Measurements from ENCODE around the gene MREG.

MREG gene

DNA sequence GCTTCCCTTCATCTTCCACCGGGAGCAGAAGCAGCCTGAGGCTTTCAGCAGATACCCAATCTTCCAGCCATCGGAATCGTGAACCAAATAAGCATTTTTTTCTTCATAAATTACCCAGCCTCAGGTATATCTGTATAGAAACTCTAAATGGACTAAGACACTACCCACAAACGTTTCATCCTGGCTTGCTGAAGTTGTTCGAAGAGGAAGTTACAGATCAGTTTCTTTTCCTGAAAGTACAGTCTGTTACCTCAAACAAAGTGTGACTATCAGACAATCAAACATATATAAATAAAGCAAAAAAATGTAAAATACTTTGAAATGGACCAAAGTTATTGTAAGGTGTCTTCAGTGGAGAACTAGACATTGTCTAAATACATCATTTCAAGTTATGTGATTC lies 97.9 kb downstream of the MREG start:
- no peak for DNase-seq

DNA sequence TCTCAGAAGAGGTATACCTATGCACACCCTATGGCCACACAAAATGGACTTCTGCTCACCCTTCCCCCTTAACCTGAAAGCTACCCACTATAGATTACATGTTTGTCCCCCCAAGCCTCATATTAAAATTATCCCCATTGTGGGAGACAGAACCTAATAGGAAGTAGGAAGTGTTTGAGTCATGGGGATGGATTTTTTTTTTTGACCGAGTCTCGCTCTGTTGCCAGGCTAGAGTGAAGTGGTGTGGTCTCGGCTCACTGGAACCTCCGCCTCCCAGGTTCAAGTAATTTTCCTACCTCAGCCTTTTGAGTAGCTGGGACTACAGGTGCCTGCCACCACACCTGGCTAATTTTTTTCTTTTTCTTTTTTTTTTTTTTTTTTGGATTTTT lies 98.6 kb downstream of the MREG start:
- DNase-seq: no peak

DNA sequence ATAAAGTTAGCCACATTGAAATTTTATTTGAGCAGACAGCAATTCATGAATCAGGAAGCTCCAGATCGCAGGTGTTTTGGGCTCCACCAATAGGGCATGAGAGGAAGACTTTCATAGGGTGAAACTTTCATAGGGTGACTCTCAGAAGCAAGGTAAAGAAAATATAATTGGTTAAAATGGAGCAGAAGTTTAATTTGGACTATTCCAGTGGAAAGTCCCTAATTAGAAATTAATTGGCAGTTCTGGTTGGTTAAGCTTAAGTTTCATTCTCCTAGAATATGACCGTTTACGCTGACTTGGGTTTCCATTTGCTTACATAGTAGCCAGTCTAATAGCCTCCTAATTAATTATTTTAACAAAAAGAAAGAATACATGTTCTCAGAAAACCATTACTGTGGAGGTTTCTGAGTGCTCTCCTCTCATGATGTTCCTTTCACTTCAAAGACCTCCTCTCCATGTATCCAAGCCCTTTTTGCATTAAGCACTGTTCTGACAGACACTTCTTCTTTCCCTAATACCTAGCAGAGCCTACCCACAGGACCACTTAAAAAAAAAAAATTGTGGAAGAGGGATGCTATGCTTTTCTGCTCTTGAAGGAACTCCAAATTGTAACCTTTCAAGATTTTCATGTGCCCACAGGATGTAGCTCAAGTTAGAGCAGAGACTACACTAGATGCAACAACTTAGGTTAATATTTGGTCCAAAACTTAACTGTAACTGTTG lies 99.1 kb downstream of the MREG start:
- DNase-seq: no peak

DNA sequence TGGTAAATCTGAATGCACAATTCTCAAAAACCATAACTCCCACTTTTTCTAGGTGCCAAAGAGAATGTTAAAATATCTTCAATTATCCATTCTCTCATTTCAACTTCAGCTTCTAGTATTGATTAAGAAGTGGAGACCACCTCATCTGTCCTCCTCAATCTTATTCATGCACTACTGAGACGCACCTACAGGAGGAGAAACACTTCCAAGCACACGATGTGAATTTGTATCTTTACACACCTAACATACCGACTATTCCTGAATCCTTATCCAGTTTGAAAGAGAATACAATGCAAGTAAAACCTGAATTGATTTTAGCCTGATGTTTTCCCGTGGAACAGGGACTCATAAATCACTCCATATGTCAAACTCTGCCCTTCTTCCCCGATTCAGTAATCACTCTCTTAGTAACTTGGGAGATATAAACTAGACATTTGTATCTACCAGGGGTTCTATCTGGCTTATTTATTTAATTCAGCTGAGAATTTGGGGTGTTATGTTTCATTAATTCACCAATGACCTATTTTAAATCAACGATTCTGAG lies 101.0 kb downstream of the MREG start:
- DNase-seq: no peak

DNA sequence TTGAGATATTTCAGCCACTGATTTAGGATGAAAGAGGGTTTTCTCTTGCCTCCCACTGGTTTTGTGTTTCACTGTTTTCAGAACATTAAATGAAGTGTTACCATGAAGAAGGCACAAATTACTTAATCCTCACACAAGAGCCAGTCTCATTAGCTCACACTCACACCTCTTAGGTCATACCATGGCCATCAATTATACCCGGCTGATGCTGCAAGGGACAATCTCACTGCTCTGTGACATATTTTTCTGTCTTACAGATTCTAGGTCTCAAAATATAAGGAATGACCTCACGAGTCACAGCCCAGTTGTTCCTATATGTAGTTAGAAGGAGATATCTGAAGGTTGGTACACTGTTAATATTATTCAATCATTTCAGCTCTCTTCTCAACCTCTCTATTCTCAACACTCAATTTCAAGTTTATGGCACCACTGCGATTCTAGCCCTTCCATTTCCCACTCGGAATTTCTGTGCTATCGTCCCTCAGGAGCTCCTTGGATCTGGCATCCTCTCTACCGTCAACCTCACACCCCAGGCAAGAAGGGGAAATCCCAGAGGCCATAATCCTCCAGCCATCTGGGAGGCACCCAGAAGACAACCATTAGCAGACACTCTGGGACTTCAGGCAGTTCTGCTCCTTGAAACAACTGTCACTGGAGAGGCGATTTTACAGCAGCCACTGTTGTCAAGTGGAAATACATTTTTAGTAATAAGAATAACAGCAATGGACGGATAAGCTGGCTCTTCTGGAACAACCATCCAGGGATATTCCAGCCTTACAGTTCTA lies 101.9 kb downstream of the MREG start:
- DNase-seq: no peak

DNA sequence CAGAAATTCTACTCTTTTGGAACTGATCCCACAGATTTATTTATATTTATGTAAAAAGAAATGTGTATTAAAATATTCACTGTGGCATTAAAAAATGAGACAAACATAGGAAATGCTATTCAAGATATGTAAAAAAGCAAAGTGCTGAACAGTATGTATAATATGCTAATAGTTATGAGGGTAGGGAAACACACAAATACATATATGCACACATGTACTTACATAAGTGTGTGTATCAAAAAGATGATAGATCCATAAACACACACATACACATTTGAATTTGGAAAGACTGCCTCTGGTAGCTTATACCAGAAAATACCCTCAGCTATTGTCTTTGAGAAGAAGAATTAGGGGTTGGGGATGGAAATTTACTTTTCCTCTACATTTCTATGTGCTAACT lies 103.2 kb downstream of the MREG start:
- no peak for DNase-seq

DNA sequence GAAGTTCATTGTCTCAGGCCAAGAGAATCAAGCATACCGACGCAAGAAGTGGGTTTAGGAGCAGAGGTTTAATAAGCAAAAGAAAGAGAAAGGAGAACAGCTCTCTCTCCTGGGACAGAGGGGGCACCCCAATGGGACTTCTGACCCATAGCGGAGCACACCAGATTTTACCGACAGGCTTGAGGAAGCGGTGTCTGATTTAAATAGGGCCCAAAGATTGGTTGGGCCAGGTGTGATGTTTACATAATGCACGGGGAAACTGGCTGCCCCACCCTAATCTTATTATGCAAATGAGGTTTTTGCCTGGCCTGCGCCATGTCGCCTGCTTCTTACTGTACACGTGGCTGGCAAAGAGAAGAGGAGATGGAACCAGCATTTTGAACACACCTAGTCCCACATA lies 106.2 kb downstream of the MREG start:
- no peak for DNase-seq

DNA sequence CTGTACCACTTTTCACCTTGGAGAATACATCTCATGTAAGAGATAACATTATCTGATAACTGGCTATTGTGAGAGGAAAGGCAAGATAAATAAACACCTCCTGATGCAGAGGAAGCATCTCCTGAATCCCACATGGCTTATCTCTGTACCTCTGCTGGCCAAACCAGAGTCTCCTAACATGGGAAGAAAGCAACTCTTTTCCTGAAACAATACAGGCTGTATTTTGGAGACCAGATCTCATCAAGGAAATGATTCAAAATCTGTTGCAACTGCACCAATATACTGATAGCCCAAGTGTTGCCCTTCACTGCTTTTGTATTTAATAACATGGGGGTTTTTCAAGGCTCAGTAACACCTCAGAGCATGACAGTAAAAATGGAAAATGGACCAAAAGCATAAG lies 106.9 kb downstream of the MREG start:
- DNase-seq: no peak

DNA sequence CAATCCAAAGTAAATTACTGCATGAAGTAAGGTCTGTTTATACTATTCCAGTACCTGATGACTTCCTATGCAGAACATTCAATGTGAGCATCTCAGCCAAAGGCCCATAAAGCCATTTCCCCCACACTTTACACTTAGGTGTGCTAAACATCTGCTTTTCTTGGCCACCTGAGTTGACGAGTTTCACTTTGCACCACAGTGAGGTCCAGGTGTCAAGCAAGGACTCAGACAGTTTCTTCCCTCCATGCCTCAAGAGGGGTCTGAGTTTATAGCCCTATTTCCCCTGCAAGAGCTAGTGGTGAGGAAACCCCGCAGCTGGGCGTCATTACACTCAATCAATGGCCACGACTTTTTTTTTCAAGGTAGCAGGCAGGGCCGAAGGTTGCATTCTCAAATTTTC lies 107.7 kb downstream of the MREG start:
- DNase-seq: no peak

DNA sequence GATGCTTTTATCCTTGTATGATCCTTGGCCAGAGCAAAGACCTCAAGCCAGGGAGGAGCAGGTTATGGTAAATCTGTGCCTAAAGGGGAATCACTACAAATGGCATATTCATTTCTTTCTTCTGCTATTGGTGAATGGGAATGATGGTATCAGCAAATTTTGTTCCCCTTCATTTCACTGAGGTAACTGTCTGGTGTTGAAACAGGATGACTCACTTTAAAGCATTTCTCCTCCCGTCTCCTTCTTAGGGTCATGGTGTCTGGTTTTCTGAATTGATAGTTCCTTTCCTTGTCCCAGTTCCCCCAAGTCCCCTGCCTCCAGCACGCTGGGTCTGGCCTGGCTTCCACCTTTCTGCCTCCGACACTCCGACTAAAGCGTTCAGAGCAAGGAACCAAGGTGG lies 109.2 kb downstream of the MREG start:
- DNase-seq: no peak

DNA sequence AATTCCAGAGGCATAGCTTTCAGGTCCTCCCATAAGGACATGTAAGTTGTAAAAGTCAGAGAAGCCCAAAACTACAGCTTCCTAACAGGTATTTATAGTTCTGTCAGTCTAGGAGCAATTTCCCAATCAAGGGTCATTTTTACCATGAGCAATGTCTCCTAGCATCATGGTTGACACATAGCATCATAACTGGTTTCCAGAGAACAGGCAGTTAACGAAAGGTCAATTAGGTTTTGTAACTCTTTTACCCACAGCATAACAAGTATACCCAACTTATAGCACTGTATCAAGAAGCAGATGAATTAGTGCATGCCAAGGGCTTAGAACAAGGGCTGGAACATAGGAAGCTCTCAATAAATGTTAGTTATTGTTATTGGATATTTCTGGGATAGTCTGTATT lies 110.1 kb downstream of the MREG start:
- no peak for DNase-seq

DNA sequence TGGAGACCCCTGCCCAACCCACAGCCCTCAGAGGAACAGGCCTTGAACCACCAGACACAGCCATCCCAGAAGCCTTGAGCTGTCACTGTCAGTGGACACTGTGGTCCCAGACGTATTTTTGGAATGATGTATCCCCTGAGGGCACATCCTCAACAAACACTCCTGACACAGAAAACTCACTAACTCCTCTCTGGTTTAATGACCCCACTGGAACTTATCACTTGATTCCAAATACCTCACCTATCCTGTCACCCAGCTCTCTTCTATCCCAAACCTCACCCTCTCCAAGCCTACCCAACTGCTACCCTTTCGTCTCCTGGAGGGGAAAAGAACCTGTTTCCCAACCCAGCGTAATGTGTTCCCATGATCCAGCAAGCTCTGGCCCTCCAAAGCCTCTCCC lies 111.6 kb downstream of the MREG start:
- no peak for DNase-seq

DNA sequence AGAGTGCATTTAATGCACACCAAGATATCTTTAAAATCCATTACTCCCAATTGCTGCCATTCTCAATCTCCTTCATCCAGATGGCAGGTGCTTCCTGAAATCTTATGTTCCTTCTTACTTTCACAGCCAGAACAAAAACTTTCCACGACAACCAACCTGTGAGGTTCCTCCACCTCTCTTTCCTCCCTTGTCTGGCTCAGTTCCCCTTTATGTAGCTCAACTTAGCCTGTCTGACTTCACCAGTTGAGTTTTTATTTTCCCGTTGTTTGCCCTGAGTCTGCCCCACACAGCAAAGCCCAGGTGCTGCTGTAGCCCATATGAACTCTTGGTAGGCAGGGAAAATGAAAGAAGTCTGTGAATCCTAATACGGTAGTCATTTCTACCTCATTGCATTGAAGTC lies 112.5 kb downstream of the MREG start:
- DNase-seq: no peak

DNA sequence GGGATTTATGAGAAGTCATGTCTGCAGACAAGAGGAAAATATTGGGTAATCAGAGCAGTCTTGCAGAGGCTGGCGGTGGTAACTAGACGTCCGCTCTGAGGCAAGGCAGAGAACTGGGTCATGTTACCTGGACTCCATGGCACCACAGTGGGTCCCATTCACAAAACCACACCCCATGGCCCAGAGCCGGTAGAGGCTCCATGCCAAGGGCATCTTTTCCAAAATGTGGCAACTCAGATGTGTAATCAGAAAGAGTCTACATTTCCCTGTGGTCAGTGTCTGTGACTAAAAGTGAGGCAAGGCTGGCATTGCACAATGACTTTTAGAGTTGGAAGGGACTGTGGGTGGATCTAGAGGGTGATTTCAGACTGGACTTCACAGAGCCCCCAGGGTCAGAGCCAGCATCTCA lies 113.1 kb downstream of the MREG start:
- no peak for DNase-seq

DNA sequence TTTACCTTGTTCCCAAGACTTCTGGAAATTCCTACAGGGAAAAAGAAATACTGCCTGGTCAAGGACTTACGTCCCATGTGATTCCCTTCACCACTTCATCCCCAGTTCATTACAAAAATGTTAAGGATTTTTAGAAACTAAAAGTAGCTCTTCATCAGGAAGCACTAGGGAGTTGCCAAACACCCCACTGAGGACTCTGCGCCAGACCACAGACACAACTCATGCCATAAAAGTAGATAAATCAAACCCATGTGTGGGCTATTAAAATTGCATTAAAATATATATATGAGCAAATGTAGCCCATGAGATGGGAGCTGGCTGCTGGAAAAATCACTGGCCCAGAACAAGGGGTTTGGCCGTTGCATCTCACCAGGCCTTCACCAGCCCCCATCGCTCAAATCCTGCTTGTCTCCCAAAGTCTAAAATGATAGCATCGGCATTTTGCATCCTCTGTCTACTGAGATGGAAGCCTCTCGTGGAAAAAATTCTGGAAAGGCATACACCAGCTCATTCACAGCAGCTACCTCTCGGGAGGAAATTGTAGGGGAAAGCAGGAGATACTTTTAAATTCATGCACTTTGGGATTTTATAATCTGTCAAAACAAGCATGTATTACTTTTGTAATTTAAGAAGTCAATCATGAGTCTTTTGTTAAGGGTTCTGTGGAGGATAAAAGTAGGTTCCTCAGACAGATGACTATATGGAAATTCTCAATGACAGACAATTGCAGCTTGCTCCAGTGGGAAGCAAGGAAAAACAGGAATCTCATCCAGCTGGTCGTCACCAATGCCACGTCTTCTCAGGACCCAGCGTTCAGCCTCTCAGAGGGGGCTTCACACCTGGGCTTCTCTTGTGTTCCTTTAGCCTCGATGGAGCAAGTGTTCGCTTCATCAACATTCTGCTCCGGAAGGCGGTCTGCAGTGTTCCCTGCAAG lies 113.9 kb downstream of the MREG start:
- no peak for DNase-seq

DNA sequence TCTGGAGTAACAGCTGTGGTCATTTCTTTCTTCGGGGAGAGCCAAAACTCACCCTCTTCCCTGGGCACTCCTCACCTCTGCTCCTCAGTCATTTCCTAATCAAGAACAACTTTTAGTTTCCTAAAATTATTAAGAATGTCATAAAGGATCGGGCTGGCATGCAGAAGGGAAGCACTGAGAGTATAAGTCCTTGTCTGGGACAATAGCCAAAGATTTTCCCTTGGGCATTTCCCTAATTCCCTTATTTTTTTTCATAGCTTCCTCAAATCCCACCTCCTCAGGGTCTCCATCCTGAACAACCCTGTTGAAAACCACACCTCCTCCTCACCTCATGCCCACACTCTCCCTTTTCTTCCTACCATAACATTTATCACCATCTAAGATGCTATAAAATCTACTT lies 115.0 kb downstream of the MREG start:
- DNase-seq: no peak

DNA sequence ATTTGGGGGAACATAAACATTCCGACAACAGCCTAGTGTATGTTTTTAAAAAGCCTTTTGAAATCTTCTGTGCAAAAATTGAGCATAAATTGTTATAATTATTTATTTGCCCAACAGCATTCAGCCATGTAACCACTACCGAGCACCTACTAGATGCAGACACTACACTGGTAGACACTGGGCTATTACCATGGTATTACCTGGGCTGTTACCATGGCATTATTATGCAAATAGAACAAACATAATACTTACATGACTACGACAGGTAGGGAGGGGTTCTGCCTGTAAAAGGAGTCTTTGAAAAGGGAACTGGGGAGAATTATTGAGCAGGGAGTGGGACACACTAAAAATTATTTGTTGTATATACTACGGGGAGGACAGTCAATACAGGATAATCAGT lies 116.4 kb downstream of the MREG start:
- DNase-seq: no peak

DNA sequence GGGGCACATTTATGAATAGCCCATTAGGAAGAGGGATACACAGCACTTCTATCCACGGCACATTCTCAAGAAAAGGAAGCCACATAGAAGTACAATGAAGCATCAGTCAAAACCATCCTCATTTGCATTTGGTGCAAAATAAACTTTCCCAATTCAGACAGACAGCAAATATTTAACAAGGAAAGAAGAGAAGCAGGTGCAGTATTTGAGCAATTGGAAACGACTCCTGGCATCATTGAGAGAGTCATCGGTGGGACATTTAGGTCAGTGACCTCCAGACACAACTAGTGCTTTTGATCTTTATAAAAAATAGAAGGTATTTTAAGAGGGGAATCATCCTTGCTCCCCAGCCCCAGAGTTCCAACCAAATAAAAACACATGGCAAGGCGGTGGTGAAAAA lies 118.0 kb downstream of the MREG start:
- DNase-seq: no peak

Measured in activated T-cell treated with anti-CD3 and anti-CD28 coated beads, Interleukin-2, amount 50 U/mL, for 1 hour (primary cell).